Uterus (tissue), 2 donors: Measurements from ENCODE around the gene OMG.

Source experiments
- CTCF ChIP-seq, 4 experiments: fragments of 200-600 bp in 2 of 4; fragments of 450-650 bp in 2 of 4; sonication (generic) in 2 of 4; IDR thresholded peaks; one replicate each; pipeline ENCODE4 v1.5.1; 2016 to 2019; ENCODE audit warnings: antibody characterized with exemption in 4 of 4, mild to moderate bottlenecking in 2 of 4, moderate library complexity in 1 of 4
- POLR2A ChIP-seq, 2 donors: fragments of 450-650 bp; IDR thresholded peaks; one replicate each; pipeline ENCODE4 v1.6.1; 2016; ENCODE audit warnings: antibody characterized with exemption in 2 of 2, mild to moderate bottlenecking in 1 of 2, moderate library complexity in 1 of 2

DNA sequence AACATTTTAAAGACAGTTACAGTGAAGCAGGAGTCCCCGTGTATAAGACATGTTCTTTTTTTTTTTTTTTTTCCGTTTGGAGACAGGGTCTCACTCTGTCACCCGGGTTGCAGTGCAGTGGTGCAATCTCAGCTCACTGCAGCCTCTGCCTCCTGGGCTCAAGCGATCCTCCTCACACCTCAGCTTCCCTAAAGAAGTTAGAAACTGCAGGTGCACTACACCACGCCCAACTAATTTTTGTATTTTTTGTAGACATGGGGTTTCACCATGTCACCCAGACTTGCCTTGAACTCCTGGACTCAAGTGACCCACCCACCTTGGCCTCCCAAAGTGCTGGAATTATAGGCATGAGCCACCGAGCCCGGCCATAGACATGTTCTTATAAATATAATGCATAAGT is 13.8 kb upstream of the OMG start:
- TF ChIP-seq CTCF (IDR thresholded peaks at IDR 0.05): no peak
- no peak for TF ChIP-seq POLR2A (IDR thresholded peaks at IDR 0.05)
